Epithelial cell of esophagus (primary cell): ENCODE data around the gene AQR.

Source experiments
- DNase-seq: peaks from one replicate; pipeline ENCODE4 v3.0.0; 2010; ENCODE audit warnings: low read depth
- H3K4me3 ChIP-seq: 2 replicates; pipeline ENCODE4 v1.5.1; 2011; ENCODE audit warnings: mild to moderate bottlenecking, low read length, control low read depth
- CTCF ChIP-seq: IDR thresholded peaks from 2 replicates; pipeline ENCODE4 v1.5.1; 2011; ENCODE audit warnings: low read depth, mild to moderate bottlenecking, low read length, control low read depth, inconsistent platforms; ENCODE audit not compliant: insufficient read depth; ENCODE audit errors: missing control alignments

Gene AQR

GRCh38 chr15:34802803-34803750 is 166.5 kb downstream of the AQR start:
- TF ChIP-seq CTCF: no peak
- no peak overlapping the region for H3K4me3 ChIP-seq
- DNase-seq: peak; percentile 65

DNA sequence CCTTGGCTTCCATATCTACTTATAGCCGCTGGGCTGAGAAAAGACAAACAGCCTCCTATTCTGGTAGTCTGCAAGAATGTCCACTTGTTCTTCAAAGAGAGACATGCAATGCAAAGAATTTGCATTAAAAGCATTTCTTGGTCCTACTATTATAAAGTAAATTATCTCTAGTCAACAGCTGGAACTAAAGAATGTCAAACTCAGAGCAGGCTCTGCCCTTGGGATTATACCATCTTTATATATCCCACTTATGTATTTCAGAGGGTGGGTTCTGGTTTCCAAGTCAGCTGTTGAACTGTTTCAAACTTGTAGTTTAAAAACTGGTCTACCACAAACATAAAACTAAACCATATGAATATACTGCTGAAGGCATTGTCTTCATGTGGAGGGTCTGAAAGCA is 167.2 kb downstream of the AQR start:
- TF ChIP-seq CTCF: no peak
- no peak for DNase-seq
- H3K4me3 ChIP-seq: no peak overlapping the region
